Measurements from ENCODE around the gene SDF4.

DNA sequence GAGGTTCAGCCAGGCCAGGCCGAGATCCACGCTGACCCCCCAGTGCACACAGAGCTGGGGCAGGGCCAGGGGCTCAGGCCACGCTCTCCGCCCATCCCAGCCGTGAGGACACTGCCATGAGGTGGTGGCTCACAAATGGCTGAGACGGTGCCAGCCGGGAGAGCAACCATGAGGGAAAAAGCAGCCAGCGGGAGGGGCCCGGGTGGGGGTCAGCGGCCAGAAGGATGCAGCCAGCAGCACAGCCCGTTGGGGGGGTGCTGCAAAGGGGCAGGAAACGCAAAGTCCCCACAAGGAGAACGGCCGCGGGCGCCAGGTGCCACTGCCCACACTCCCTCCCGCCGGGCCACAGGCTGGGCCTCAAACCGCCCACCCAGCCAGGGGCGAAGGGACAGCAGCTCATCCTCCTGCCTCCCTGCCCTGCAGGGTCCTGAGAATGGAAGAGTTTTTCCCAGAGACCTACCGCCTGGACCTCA is 49.8 kb downstream of the SDF4 start:
- TF ChIP-seq EP300 (IDR thresholded peaks at IDR 0.05; ENCODE audit: low read depth) (no peak), POLR2A (IDR thresholded peaks at IDR 0.05) (no peak), CTCF (IDR thresholded peaks at IDR 0.05) (no peak)
